Peyer's patch (tissue), 4 donors: ENCODE measurements around the gene ZDHHC3.

Experiments used
- CTCF ChIP-seq, 6 experiments: fragments of 450-650 bp in 4 of 6; fragments of 200-600 bp in 2 of 6; sonication (generic) in 1 of 6; IDR thresholded peaks; one replicate each; pipeline ENCODE4 v1.5.1; 2017 to 2019; ENCODE audit warnings: antibody characterized with exemption in 6 of 6, mild to moderate bottlenecking in 3 of 6, moderate library complexity in 1 of 6
- POLR2A ChIP-seq, 2 donors: fragments of 450-650 bp; IDR thresholded peaks; one replicate each; pipeline ENCODE4 v1.5.1; 2017; ENCODE audit warnings: antibody characterized with exemption in 2 of 2, mild to moderate bottlenecking in 2 of 2, moderate library complexity in 2 of 2

GRCh38 chr3:44931791-44932190 lies 44.2 kb downstream of the ZDHHC3 start:
- TF ChIP-seq POLR2A (IDR thresholded peaks at IDR 0.05) (no peak), CTCF (IDR thresholded peaks at IDR 0.05) (no peak)
